Measurements from ENCODE around the gene EEFSEC.

EEFSEC gene

GRCh38 chr3:128153156-128154041 lies at the start of gene EEFSEC:
TSS of gene EEFSEC (plus strand) at chr3:128153481. CDS start at chr3:128153508, 27 bp downstream.
- DNase-seq (ENCODE audit: low read depth, low spot score): peak; percentile 81

GRCh38 chr3:128107834-128108233 lies 45.4 kb upstream of the EEFSEC start:
- DNase-seq (ENCODE audit: low read depth, low spot score): no peak

GRCh38 chr3:128111147-128111546 lies 42.1 kb upstream of the EEFSEC start:
- no peak for DNase-seq (ENCODE audit: low read depth, low spot score)

- DNase-seq (ENCODE audit: low read depth, low spot score): no peak
These were observed 40.8 kb upstream of the EEFSEC start for GRCh38 chr3:128112357-128112968.

GRCh38 chr3:128113817-128114794 lies 39.2 kb upstream of the EEFSEC start:
- DNase-seq (ENCODE audit: low read depth, low spot score): no peak

GRCh38 chr3:128122013-128122412 lies 31.3 kb upstream of the EEFSEC start:
- DNase-seq (ENCODE audit: low read depth, low spot score): no peak

GRCh38 chr3:128123156-128123537 lies 30.1 kb upstream of the EEFSEC start:
- no peak for DNase-seq (ENCODE audit: low read depth, low spot score)

- DNase-seq (ENCODE audit: low read depth, low spot score): peak; percentile 98
These were observed 29.5 kb upstream of the EEFSEC start, which contains the start of gene RUVBL1 for GRCh38 chr3:128123538-128124368. TSS of gene RUVBL1 (minus strand) at chr3:128123812. CDS start at chr3:128123724, 88 bp downstream.

GRCh38 chr3:128127236-128127635 lies 26.0 kb upstream of the EEFSEC start:
- DNase-seq (ENCODE audit: low read depth, low spot score): no peak

GRCh38 chr3:128128251-128128650 lies 25.0 kb upstream of the EEFSEC start:
- DNase-seq (ENCODE audit: low read depth, low spot score): no peak

- DNase-seq (ENCODE audit: low read depth, low spot score): no peak
These were observed 21.2 kb upstream of the EEFSEC start for GRCh38 chr3:128131897-128132646.

GRCh38 chr3:128133273-128133883 lies 19.9 kb upstream of the EEFSEC start:
- peak; percentile 73 for DNase-seq (ENCODE audit: low read depth, low spot score)

- no peak for DNase-seq (ENCODE audit: low read depth, low spot score)
These were observed 9.8 kb upstream of the EEFSEC start for GRCh38 chr3:128143496-128143895.

- no peak for DNase-seq (ENCODE audit: low read depth, low spot score)
These were observed 8.6 kb upstream of the EEFSEC start for GRCh38 chr3:128144512-128145187.

GRCh38 chr3:128145279-128145678 lies 8.0 kb upstream of the EEFSEC start:
- DNase-seq (ENCODE audit: low read depth, low spot score): no peak

- no peak for DNase-seq (ENCODE audit: low read depth, low spot score)
These were observed 7.1 kb upstream of the EEFSEC start for GRCh38 chr3:128146201-128146600.

GRCh38 chr3:128149650-128150049 lies 3.6 kb upstream of the EEFSEC start:
- DNase-seq (ENCODE audit: low read depth, low spot score): no peak

GRCh38 chr3:128151758-128152274 lies 1.5 kb upstream of the EEFSEC start:
- DNase-seq (ENCODE audit: low read depth, low spot score): no peak
